GM12878 (cell line): ENCODE data around the gene SULF2. TPM values are rescaled to one million over a fixed set of nuclear protein-coding genes. Genes with fewer than 3 reads are reported as not detected.
A peak's percentile ranks its signal among the peaks of the same experiment; 100 is the strongest.

Source experiments
- ATAC-seq: fragments of 200-7000 bp; cut with Tn5 transposase; 3 replicates; pipeline ENCODE4 v1.9.1; 2020; ENCODE audit warnings: mild to moderate bottlenecking, moderate library complexity
- BruUV-seq: library from RNA; stranded (reverse); fragments of 400-500 nt; replicated peaks from 2 replicates; lab custom pipeline; 2021; lab: Mats Ljungman, UMichigan
- CTCF ChIA-PET: fragments of 300-600 bp; sonication (Branson Sonifier 250); formaldehyde crosslinking; extraction: SDS; loops from one replicate; lab custom pipeline; 2021; ENCODE audit warnings: inconsistent platforms; lab: Yijun Ruan, JAX
- POLR2A ChIA-PET: fragments of 350-600 bp; formaldehyde crosslinking; extraction: SDS; loops from one replicate; lab custom pipeline; 2021; ENCODE audit warnings: inconsistent platforms; lab: Charles Lee
- RAD21 ChIA-PET: fragments of 300-600 bp; sonication (Branson Sonifier 250); formaldehyde crosslinking; loops from one replicate; lab custom pipeline; 2023; ENCODE audit warnings: antibody characterized with exemption; ENCODE audit not compliant: unreplicated experiment; lab: Charles Lee
- SMC1A ChIA-PET: fragments of 300-600 bp; sonication (Branson Sonifier 250); formaldehyde crosslinking; loops from one replicate; lab custom pipeline; 2023; ENCODE audit not compliant: unreplicated experiment, uncharacterized antibody; lab: Charles Lee
- DNase-seq: peaks from one replicate; pipeline ENCODE4 v3.0.0-alpha.2; 2011; ENCODE audit warnings: low read depth, low spot score
- FAIRE-seq: peaks from 3 replicates; lab custom pipeline; 2011; peaks lifted over from hg19 to GRCh38; lab: Jason Lieb, UNC
- H2AFZ ChIP-seq: 2 replicates; pipeline ENCODE4 v1.6.0; 2011; ENCODE audit warnings: low read depth, low read length, control low read depth; ENCODE audit not compliant: control insufficient read depth
- H3K27ac ChIP-seq: 2 replicates; pipeline ENCODE4 v1.5.1; 2011; ENCODE audit warnings: control low read depth; ENCODE audit not compliant: control insufficient read depth, insufficient read depth
- H3K27me3 ChIP-seq, 2 experiments: replicated peaks in 1 of 2; 2 replicates each; pipeline versions ENCODE4 v1.6.0 to v1.6.1; 2011; ENCODE audit warnings: low read length in 1 of 2; ENCODE audit not compliant: control insufficient read depth in 2 of 2, insufficient read depth in 2 of 2
- H3K36me3 ChIP-seq, 2 experiments: 2 replicates each; pipeline ENCODE4 v1.5.1; 2011; ENCODE audit warnings: low read length in 1 of 2; ENCODE audit not compliant: control insufficient read depth in 2 of 2, insufficient read depth in 2 of 2
- H3K4me1 ChIP-seq: 2 replicates; pipeline ENCODE4 v1.6.1; 2011; ENCODE audit warnings: mild to moderate bottlenecking, low read length, moderate library complexity, mixed read lengths; ENCODE audit not compliant: control insufficient read depth, insufficient read depth
- H3K4me2 ChIP-seq: 2 replicates; pipeline ENCODE4 v1.6.0; 2011; ENCODE audit warnings: control low read depth; ENCODE audit not compliant: control insufficient read depth, insufficient read depth
- H3K4me3 ChIP-seq: fragments of 200-600 bp; sonication (generic); 2 replicates; pipeline ENCODE4 v1.5.1; 2016
- H3K79me2 ChIP-seq: 2 replicates; pipeline ENCODE4 v1.6.0; 2011; ENCODE audit warnings: low read length; ENCODE audit not compliant: control insufficient read depth, insufficient read depth
- H3K9ac ChIP-seq: 2 replicates; pipeline ENCODE4 v1.8.0; 2011; ENCODE audit warnings: low read length, control low read depth, mixed read lengths; ENCODE audit not compliant: control insufficient read depth, insufficient read depth
- H3K9me3 ChIP-seq: replicated peaks from 3 replicates; pipeline ENCODE4 v1.5.1; 2011; ENCODE audit warnings: mild to moderate bottlenecking, low read length; ENCODE audit not compliant: control insufficient read depth, insufficient read depth
- H4K20me1 ChIP-seq: 2 replicates; pipeline ENCODE4 v1.6.0; 2011; ENCODE audit not compliant: control insufficient read depth, insufficient read depth
- CREB1 ChIP-seq: IDR thresholded peaks from 2 replicates; pipeline ENCODE4 v1.6.1; 2012; ENCODE audit warnings: low read depth, mild to moderate bottlenecking, inconsistent platforms
- CUX1 ChIP-seq: IDR thresholded peaks from 2 replicates; pipeline ENCODE4 v1.6.1; 2012; ENCODE audit warnings: improper control_type of control experiment, low read depth, low read length; ENCODE audit not compliant: insufficient replicate concordance
- EGR1 ChIP-seq, 2 experiments: IDR thresholded peaks; 1 replicate in 1 of 2; 2 replicates in 1 of 2; pipeline ENCODE4 v1.6.1; 2011 to 2012; ENCODE audit warnings: low read depth in 2 of 2, low read length in 2 of 2, borderline replicate concordance in 1 of 2, mild to moderate bottlenecking in 1 of 2, moderate library complexity in 1 of 2
- NR2C1 ChIP-seq: fragments of 450-650 bp; IDR thresholded peaks from 2 replicates; pipeline ENCODE4 v1.6.1; 2017; ENCODE audit warnings: antibody characterized with exemption, mild to moderate bottlenecking, moderate library complexity
- ZBTB40 ChIP-seq: fragments of 450-650 bp; IDR thresholded peaks from 2 replicates; pipeline ENCODE4 v1.6.1; 2016; ENCODE audit warnings: mild to moderate bottlenecking, moderate library complexity, borderline replicate concordance
- ZNF687 ChIP-seq: fragments of 450-650 bp; IDR thresholded peaks from 2 replicates; pipeline ENCODE4 v1.6.1; 2017; ENCODE audit warnings: mild to moderate bottlenecking, moderate library complexity
- whole genome bisulfite sequencing: methylation state at CpG from one replicate; pipeline ENCODE4 v1.1.6; 2016; ENCODE audit warnings: low lambda C conversion rate; ENCODE audit not compliant: insufficient replicate concordance, insufficient coverage; ENCODE audit errors: missing lambda C conversion rate; 5-methylcytosine and 5-hydroxymethylcytosine counted together
- in situ Hi-C: fragments of 300-500 bp; cut with MboI; formaldehyde crosslinking; loops from 9 replicates; pipeline ENCODE4 v1.14.3; 2018; ENCODE audit warnings: mixed read lengths
- intact Hi-C: fragments of 100-400 bp; cut with micrococcal nuclease; formaldehyde crosslinking; loops from one replicate; pipeline ENCODE4 v1.14.2; 2022; ENCODE audit not compliant: unreplicated experiment
- polyA plus RNA-seq, 11 experiments: library from polyadenylated mRNA; depleted of rRNA in 4 of 11; unstranded in 6 of 11; stranded (reverse) in 5 of 11; fragments of >200 nt; fragmentation: Nextera tagmentation in 4 of 11; fragmentation: Illumina TruSeq in 1 of 11; extraction: Ambion mirVana in 4 of 11; extraction: Trizol in 1 of 11; gene quantifications; 1 replicate in 1 of 11; 2 replicates in 10 of 11; pipeline versions ENCODE4 v1.2.1 to v1.2.3, GENCODE V29; 2011 to 2016; ENCODE audit warnings: inconsistent platforms in 2 of 11, missing spikeins in 2 of 11, low read depth in 1 of 11
- total RNA-seq, 4 experiments: library from RNA; depleted of rRNA in 3 of 4; stranded (reverse); fragments of >200 nt in 3 of 4; fragmentation: Illumina TruSeq in 1 of 4; extraction: Trizol in 1 of 4; gene quantifications; 2 replicates each; pipeline versions ENCODE4 v1.2.1 to v1.2.3, GENCODE V29; 2013 to 2021

Gene SULF2
- total and polyA plus RNA-seq, 10 of the 15 experiments (the other 5 are each of a cell fraction or from before 2014, with no cell fraction given): 0.69 to 4.1 (median 1.6) TPM

- TF ChIP-seq CUX1: no peak
- 0 out of 2 replicates have a peak, but pooled peaks have one; percentile 36 for TF ChIP-seq CREB1
- TF ChIP-seq EGR1 (IDR thresholded peaks at IDR 0.05; ENCODE audit: borderline replicate concordance in 1 of 2, low read depth in 2 of 2, low read length in 2 of 2): peak in 1 of 2 experiments; percentile 18; a peak in 1 of 3 replicates
- TF ChIP-seq, all 136 proteins: peak for 31
Observed at GRCh38 chr20:47708140-47708807, 77.0 kb downstream of the SULF2 start (continued).

- H3K4me1 ChIP-seq: peaks cover 36% of the 10 kb centered on the region
- H3K4me3 ChIP-seq: no peak overlapping the region
- RAD21 ChIA-PET: interaction anchor here (1.0 to 2.2 kb wide), 2 partner anchors 11 to 28 kb away, joined by 3 to 6 read pairs; no protein-coding TSS in a partner anchor
- in situ Hi-C loops (no loop called here), intact Hi-C loops (no loop called here)
- FAIRE-seq (no peak), ATAC-seq (no peak), DNase-seq (no peak)
- no peak overlapping the region for H3K4me2 ChIP-seq
- no TSS peak for BruUV-seq
- POLR2A ChIA-PET: interaction anchor here (1.1 kb wide), 1 partner anchor 14 kb away, joined by 3 read pairs; no protein-coding TSS in a partner anchor
- SMC1A ChIA-PET: no interaction called here
- no peak overlapping the region for H3K9ac ChIP-seq
- no peaks in the 10 kb centered on the region for H3K9me3 ChIP-seq
- H2AFZ ChIP-seq: no peak overlapping the region
- no peaks in the 10 kb centered on the region for H3K36me3 ChIP-seq
- CTCF ChIA-PET: interaction anchor here (1.1 to 1.5 kb wide), 5 partner anchors 8 to 710 kb away, joined by 3 to 4 read pairs (median 3); no protein-coding TSS in a partner anchor
- 56% methylated on average over 5 of the region's 5 CpGs for WGBS
- no peaks in the 10 kb centered on the region for H4K20me1 ChIP-seq
- no peaks in the 10 kb centered on the region for H3K27me3 ChIP-seq
- no peaks in the 10 kb centered on the region for H3K79me2 ChIP-seq
- no peak overlapping the region for H3K27ac ChIP-seq
- TF ChIP-seq NR2C1: no peak
- 0 out of 2 replicates have a peak, but pooled peaks have one; percentile 18 for TF ChIP-seq ZNF687
- peak; percentile 70; the same call in 1 of the 2 replicates for TF ChIP-seq ZBTB40
Observed at GRCh38 chr20:47706345-47706744, 78.9 kb downstream of the SULF2 start.
